ENCODE results near the gene USP32.
"Not testable (repeated sequence)": the region's sequence is repeated elsewhere in the genome, so short reads cannot be mapped to it uniquely, and the experiment has no call there.

The USP32 gene

DNA sequence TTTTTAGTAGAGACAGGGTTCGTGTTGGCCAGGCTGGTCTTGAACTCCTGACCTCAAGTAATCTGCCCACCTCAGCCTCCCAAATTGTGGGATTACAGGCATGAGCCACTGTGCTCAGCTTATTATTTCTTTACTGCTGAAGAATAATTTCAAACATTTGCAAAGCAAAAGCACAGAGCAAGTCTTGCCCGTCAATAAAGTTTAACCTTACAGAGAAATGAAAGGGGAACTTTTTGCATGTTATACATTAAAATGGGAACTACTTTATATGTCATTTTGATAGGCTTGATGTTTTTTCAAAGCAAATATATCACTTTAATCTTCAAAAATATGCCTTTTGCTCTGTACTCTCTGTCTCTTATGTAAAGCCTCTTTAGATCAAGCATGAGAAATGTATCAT, 173.2 kb downstream of the USP32 start:
- not testable (repeated sequence) for DNase-seq

DNA sequence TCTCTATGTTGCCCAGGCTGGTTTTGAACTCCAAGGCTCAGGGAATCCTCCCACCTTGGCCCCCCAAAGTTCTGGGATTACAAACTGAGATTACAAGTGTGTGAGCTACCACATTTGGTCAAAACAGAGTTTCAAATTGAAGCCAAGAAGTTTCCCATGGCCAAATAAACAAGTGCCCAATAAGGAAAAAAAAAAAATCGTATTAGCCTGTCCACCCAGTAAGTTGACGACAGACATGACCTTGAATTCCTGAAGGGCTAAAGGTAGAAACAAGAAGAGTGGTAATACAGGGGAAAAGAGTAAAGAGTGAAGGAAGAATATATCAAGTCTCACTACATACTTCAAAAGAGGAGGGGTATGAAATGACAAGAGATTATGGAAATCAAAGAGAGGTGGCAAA, 176.0 kb downstream of the USP32 start:
- DNase-seq: not testable (repeated sequence)

DNA sequence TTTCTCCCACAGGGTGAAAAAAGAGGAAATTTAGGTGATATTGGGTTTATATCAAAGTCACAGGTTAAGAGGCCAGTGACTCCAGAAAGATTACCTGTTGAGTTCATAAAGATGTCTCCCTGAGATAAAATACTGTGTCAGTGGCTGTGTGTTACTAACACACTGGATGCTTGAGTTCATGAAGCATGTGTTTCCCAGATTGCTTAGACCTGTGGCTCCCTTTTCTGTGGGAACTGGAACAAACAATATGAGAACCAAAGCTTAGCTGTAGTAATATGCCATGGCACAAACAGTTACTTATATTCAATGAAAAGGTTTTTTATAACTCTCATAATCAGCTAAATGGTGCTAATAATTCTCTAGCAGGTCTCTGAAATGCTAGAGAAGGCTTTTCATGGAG, 180.7 kb downstream of the USP32 start:
- DNase-seq: not testable (repeated sequence)

GRCh38 chr17:60208302-60208701, 183.6 kb downstream of the USP32 start:
- DNase-seq: not testable (repeated sequence)

GRCh38 chr17:60205782-60206181, 186.2 kb downstream of the USP32 start:
- DNase-seq: not testable (repeated sequence)

DNA sequence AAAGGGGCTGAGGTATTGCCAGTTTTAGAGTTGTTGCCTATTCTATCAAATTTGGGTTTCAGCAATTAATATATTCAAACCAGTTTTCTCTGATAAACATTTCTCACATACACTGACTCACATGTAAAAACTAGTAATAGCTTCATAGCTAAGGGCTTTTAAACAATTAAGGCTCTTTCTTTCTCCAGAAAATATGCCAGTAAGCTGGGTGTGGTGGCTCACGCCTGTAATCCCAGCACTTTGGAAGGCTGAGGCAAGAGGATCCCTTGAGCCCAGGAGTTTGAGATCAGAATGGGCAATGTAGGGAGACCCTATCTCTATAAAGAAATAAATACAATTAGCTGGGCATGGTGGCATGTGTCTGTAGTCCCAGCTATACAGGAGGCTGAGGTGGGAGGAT, 193.3 kb downstream of the USP32 start:
- not testable (repeated sequence) for DNase-seq

- DNase-seq: not testable (repeated sequence)
Measured at GRCh38 chr17:60194141-60194540, 197.8 kb downstream of the USP32 start.

- no peak for DNase-seq
Measured at GRCh38 chr17:60193482-60193881, 198.5 kb downstream of the USP32 start.

- not testable (repeated sequence) for DNase-seq
Measured at GRCh38 chr17:60193032-60193431, 198.9 kb downstream of the USP32 start.

DNA sequence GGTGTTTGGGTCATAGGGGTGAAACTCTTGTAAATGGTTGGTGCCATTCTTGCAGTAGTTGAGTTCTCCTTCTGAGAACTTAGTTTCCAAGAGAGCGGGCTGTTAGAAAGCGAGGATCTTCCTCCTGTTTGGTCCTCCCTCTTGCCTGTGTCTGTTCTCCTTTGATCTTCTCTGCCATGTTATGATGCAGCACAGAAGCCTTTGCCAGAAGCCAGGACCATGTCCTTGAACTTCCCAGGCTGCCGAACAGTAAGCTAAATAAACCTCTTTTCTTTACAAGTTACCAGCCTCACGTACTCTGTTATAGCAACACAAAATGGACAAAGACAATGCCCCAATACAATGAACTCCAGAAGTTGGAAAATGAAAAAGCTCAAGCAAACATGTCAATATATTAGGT, 201.9 kb downstream of the USP32 start:
- not testable (repeated sequence) for DNase-seq

DNA sequence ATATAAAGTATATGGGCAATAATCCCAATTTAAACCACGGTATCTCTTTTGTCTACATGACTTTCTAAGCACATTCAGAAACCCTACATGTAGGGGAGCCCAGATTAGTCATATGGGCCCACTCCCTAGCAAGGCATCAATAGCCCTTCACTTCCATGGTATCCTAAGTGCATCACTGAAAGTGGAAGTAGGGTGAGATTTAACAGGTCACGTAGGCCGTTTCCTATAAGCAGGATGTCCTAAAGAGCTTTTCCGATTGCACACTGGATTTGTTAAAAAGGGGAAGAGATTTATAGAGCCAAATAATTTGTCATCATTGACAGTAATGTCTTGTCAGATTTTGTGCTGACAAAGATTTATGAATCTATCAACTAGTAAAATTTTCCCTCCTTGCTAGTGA, 203.2 kb downstream of the USP32 start:
- no peak for DNase-seq

DNA sequence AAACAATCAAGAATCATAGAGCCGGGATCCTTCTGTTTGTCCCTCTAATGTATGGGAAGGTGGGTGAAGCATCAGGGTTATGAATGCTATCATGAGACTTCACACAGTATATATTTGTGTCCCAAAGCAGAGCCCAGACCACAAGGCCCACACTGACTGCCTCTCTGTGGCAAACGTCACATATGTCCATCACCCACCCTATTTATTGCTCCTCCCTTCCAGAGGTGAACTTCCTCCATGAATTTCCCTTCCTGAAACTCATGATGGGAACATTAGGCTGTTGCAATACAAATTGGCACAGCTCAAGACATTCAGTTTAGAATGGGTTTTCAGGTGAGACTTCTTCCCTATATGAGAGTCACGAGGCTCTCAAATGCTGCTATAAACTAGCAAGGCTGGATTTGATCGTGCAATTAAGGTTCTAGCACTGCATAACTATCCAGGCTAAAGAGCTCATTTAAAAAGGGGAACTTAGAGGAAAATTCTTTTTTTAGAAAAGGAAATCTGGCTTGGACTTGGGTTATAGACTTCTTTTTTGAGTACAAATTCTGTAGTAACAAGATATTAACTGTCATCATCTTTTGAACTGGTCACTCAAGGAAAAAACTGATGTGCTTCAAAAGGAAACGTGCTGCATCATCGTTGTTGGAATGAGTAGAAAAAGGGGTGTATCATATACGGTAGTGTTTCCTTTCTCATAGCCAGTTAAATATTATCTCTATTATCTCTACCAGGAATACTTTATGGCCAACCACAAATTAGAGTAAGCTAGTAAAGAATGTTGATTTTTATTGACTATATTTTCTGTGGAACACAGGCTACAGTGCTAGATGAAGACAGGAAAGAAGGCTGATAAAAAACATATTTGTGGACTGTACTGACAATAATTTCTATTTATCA, 204.8 kb downstream of the USP32 start:
- not testable (repeated sequence) for DNase-seq

GRCh38 chr17:60186372-60186771, 205.6 kb downstream of the USP32 start:
- not testable (repeated sequence) for DNase-seq

DNA sequence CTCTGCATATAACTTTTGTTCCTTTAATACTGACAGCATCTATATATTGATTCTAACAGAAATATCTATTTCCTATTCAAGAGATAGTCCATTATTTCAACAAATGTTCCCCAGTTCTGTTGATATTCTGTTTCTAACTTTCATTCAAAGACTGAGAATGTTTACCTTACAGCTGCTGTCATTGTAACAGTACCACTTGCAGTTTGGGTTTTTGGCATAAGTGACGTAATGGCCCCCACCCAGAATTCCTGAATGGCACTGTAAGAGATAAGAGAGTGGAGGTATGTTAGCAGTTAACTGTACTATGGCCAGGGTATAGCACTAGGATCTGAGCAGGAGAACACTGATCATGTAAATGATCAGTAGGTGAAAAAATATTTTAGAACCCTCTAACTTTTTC, 211.6 kb downstream of the USP32 start:
- not testable (repeated sequence) for DNase-seq

DNA sequence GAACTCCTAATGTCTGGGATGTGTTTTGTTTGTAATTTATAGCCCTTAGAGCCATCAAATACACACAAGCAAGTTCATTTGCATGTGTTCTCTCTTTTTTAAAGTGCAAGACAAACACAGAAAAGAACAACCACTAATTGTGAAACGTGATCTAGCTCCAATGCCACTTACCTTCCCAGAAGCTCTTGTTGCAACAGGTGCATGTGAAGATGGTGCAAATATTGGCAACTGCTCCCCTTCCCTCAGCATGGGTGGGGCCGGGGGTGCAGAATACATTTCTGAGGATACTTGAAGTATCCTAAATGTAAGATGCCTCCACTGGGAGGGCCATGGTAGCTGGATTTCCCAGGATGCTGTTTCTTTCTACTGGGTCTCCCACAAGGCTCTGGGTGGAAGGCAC, 213.8 kb downstream of the USP32 start:
- not testable (repeated sequence) for DNase-seq

- not testable (repeated sequence) for DNase-seq
Measured at GRCh38 chr17:60176763-60177162, 215.2 kb downstream of the USP32 start.

DNA sequence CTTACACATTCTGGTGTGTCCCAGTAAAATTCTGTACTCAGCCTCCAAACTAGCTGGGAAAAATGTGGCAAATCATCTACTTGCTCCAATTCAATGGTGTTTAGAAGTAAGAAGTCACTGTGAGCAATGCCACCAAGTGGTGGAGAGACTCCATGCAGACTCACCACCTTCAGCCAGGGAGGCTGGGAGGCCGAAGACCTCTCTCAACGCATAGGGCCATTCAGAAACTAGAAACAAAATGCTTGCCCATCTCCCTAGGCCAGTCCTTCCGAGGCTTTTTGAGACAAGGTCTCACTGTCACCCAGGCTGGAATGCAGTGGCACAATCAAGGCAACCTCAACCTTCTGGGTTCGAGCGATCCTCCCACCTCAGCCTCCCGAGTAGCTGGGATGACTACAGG, 217.2 kb downstream of the USP32 start:
- not testable (repeated sequence) for DNase-seq

- DNase-seq: no peak
Measured at GRCh38 chr17:60174035-60174434, 217.9 kb downstream of the USP32 start.

DNA sequence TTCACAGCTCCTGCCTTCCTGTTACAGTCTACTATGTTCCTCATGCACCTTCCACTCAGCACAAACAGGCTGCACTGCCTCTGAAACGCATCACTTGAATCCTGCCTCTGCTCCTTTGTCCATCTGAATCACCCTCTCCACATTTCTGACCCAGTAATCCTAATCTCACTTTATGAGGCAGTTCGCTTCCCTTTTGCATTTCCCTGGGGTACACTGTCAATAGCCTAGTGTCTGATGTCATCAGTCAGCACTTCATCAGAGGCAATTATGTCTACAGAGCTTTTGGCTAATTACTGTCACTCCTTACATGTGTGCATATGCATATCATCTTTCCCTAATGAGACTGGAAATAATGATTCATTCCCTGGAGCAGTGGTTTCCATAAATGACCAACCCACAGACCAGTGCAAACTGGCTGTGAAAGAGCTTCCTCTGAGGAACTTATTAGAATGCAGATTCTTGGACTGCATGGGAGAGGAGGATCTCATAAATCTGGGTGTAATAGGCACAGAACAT, 218.6 kb downstream of the USP32 start:
- DNase-seq: peak; percentile 62

GRCh38 chr17:60171753-60172079, 220.2 kb downstream of the USP32 start:
- DNase-seq: no peak

DNA sequence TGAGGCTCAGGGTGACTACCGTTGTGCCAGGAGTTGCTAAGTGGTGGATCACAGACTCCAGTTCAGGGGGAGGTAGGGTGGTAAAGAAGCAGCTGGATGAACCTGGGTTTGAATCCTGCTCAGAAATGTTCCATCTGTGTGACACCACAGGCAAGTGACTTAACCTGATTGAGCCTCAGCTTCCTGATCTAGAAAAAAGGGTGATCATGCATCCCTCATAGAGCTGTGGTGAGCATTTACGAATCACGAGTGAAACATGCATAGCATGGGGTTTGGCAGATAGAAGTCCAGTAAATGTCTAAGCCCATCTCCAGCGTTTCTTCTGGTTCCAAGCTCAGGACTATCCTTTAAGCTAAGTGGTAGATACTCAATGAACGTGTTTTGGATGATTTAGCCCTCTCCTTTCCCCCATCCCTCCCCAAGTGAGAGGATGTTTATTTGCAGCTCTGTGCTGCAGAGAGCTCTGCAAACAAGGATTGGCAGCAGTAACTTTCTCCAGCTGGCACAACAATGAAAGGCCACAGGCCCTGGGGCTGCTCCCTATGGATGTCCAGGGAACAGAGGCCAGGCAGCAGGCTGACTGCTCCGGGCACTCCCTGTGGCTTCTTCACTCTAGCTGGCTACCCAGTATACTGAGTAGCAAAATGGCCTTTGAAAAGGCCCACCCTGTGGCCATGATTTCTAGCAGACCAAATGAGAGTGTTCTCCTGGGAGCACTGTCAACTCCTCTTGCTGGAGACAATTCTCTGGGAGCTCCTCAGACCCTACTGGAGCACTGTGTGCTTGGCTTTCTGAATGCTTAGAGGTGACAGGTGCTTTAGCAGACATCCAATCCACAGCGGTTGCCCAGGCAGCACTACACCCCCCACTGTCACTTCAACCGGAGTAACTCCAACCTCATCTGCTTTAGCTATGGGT, 220.8 kb downstream of the USP32 start:
- DNase-seq: no peak

DNA sequence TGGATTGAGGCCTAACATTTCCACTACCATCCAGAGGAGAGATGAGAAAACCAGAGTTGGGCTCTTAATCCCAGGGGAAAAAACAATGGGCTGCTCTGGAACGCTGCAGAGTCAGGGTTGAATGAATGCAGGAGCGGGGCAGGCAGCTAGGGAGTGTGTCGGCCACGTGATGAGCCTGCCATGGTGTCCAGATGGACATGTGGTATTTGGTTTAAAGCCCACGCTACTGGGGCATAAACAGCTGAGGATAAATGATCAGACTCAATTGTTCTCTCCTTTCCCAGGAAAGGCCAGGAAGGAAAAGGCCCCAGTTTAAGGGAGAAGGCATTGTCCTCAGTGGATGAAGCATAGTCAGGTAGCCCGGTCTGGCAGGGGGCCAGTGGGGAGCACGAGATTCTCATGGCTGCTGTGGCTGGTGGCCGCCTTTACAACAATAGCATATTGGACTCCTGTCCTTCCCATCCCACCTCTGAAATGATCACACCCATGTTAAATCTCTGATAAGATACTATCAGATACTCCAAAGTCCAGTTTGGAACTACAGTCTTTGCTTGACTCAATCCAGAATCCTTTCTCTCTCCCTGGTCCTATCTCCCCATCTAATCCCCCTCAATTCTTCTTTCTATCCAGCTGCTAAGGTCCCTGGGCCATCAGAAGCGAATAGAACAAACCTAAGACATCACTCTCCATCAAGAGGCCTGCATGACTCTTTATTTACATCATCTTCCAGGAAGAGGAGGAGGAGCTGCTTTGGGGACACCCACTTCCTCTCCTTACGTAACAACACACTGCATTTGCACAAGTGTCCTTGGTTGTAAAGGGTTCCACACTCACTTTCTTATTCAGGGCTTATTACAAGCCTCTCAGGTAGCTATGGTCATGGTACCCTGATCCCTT, 221.8 kb downstream of the USP32 start:
- no peak for DNase-seq
